GM18517 (cell line): ENCODE results near the gene NOX5.
"Not testable (repeated sequence)": the region's sequence is repeated elsewhere in the genome, so short reads cannot be mapped to it uniquely, and the experiment has no call there.

Experiments
- ATAC-seq: cut with Tn5 transposase; IDR thresholded peaks from one replicate; pipeline ENCODE4 v1.9.1; 2021; ENCODE audit warnings: mild to moderate bottlenecking, moderate library complexity; ENCODE audit not compliant: unreplicated experiment

Gene NOX5

GRCh38 chr15:69014454-69014853 is at the start of gene NOX5:
TSS of gene NOX5 (plus strand) at chr15:69014695. CDS start at chr15:69014736, 41 bp downstream.
- ATAC-seq = no peak

- ATAC-seq = no peak
Measured at GRCh38 chr15:68966996-68967395, 47.5 kb upstream of the NOX5 start.

- ATAC-seq = no peak
Measured at GRCh38 chr15:68967948-68968347, 46.5 kb upstream of the NOX5 start.

- no peak for ATAC-seq
Measured at GRCh38 chr15:68969298-68969697, 45.2 kb upstream of the NOX5 start.

- ATAC-seq = no peak
Measured at GRCh38 chr15:68972201-68973065, 42.1 kb upstream of the NOX5 start.

GRCh38 chr15:68975651-68976160 is 38.8 kb upstream of the NOX5 start:
- ATAC-seq = not testable (repeated sequence)

- ATAC-seq = not testable (repeated sequence)
Measured at GRCh38 chr15:68977426-68977825, 37.1 kb upstream of the NOX5 start.

GRCh38 chr15:68979006-68979405 is 35.5 kb upstream of the NOX5 start:
- ATAC-seq = no peak

- ATAC-seq = no peak
Measured at GRCh38 chr15:68979816-68980215, 34.7 kb upstream of the NOX5 start.

- no peak for ATAC-seq
Measured at GRCh38 chr15:68980786-68981185, 33.7 kb upstream of the NOX5 start.

GRCh38 chr15:68981941-68982340 is 32.6 kb upstream of the NOX5 start:
- ATAC-seq = no peak

GRCh38 chr15:68982976-68983563 is 31.4 kb upstream of the NOX5 start:
- ATAC-seq = no peak

GRCh38 chr15:68983961-68984481 is 30.5 kb upstream of the NOX5 start:
- no peak for ATAC-seq

- ATAC-seq = no peak
Measured at GRCh38 chr15:68984586-68984985, 29.9 kb upstream of the NOX5 start.

- ATAC-seq = no peak
Measured at GRCh38 chr15:68985361-68985891, 29.1 kb upstream of the NOX5 start.

GRCh38 chr15:68986322-68986721 is 28.2 kb upstream of the NOX5 start:
- ATAC-seq = no peak

- ATAC-seq = no peak
Measured at GRCh38 chr15:68987120-68987519, 27.4 kb upstream of the NOX5 start.

- ATAC-seq = no peak
Measured at GRCh38 chr15:68987676-68988075, 26.8 kb upstream of the NOX5 start.

GRCh38 chr15:68989541-68990230 is 24.8 kb upstream of the NOX5 start:
- no peak for ATAC-seq

- ATAC-seq = no peak
Measured at GRCh38 chr15:68990231-68990991, 24.1 kb upstream of the NOX5 start.
